Endothelial cell of umbilical vein (primary cell): ENCODE measurements around the gene CNDP1. TPM values are rescaled to one million over a fixed set of nuclear protein-coding genes. Genes with fewer than 3 reads are reported as not detected.

Experiments used
- BruUV-seq: library from RNA; stranded (reverse); fragments of 400-500 nt; replicated peaks from 2 replicates; lab custom pipeline; 2021; lab: Mats Ljungman, UMichigan
- CTCF ChIA-PET: fragments of 300-600, 350-600 bp; sonication (Branson Sonifier 250); formaldehyde crosslinking; loops from one replicate; lab custom pipeline; 2021; ENCODE audit warnings: antibody characterized with exemption, inconsistent platforms; lab: Charles Lee
- POLR2A ChIA-PET: fragments of 300-600, 350-600 bp; sonication (Branson Sonifier 250); formaldehyde crosslinking; loops from one replicate; lab custom pipeline; 2021; ENCODE audit warnings: antibody characterized with exemption, inconsistent platforms; lab: Charles Lee
- DNase-seq: peaks from one replicate; pipeline ENCODE4 v3.0.0-alpha.2; 2011; ENCODE audit warnings: low read depth, low spot score
- FAIRE-seq: peaks from 2 replicates; lab custom pipeline; 2011; peaks lifted over from hg19 to GRCh38; lab: Jason Lieb, UNC
- H2AFZ ChIP-seq: 2 replicates; pipeline ENCODE4 v1.6.0; 2012; ENCODE audit warnings: low read depth, low read length, control low read depth, inconsistent platforms
- H3K27ac ChIP-seq: 2 replicates; pipeline ENCODE4 v1.5.1; 2011; ENCODE audit warnings: low read depth, mild to moderate bottlenecking, control low read depth, low read length, moderate library complexity; ENCODE audit not compliant: insufficient read depth
- H3K27me3 ChIP-seq, 2 experiments: 2 replicates each; pipeline versions ENCODE4 v1.6.0 to v1.6.1; 2011; ENCODE audit warnings: low read length in 2 of 2, mixed read lengths in 1 of 2; ENCODE audit not compliant: control insufficient read depth in 2 of 2, insufficient read depth in 2 of 2
- H3K36me3 ChIP-seq, 2 experiments: 2 replicates in 1 of 2; 3 replicates in 1 of 2; pipeline ENCODE4 v1.5.1; 2011; ENCODE audit warnings: low read length in 2 of 2, mild to moderate bottlenecking in 1 of 2, moderate library complexity in 1 of 2; ENCODE audit not compliant: control insufficient read depth in 2 of 2, insufficient read depth in 2 of 2; ENCODE audit errors: extremely low read depth in 1 of 2
- H3K4me1 ChIP-seq: 3 replicates; pipeline ENCODE4 v1.5.1; 2011; ENCODE audit warnings: mild to moderate bottlenecking, low read length; ENCODE audit not compliant: control insufficient read depth, insufficient read depth; ENCODE audit errors: extremely low read depth
- H3K4me2 ChIP-seq: 2 replicates; pipeline ENCODE4 v1.6.1; 2011; ENCODE audit warnings: low read length, control low read depth, mixed read lengths; ENCODE audit not compliant: insufficient read depth
- H3K4me3 ChIP-seq, 3 experiments: fragments of 200-600 bp in 1 of 3; sonication (generic), shearing (Covaris generic) in 1 of 3; replicated peaks in 1 of 3; 2 replicates each; pipeline ENCODE4 v1.5.1; 2011 to 2016; ENCODE audit warnings: control low read depth in 3 of 3, low read length in 3 of 3, mild to moderate bottlenecking in 2 of 3, inconsistent platforms in 1 of 3, low read depth in 1 of 3, moderate library complexity in 1 of 3; ENCODE audit not compliant: insufficient read depth in 1 of 3
- H3K79me2 ChIP-seq: 2 replicates; pipeline ENCODE4 v1.6.0; 2012; ENCODE audit warnings: low read length, inconsistent platforms; ENCODE audit not compliant: control insufficient read depth, insufficient read depth
- H3K9ac ChIP-seq: replicated peaks from 2 replicates; pipeline ENCODE3; 2011; ENCODE audit warnings: low read length, control low read depth; ENCODE audit not compliant: insufficient read depth; ENCODE audit errors: extremely low read depth
- H3K9me1 ChIP-seq: replicated peaks from 3 replicates; pipeline ENCODE4 v1.6.0; 2011; ENCODE audit warnings: mild to moderate bottlenecking, low read length; ENCODE audit not compliant: control insufficient read depth, insufficient read depth; ENCODE audit errors: extremely low read depth
- H3K9me3 ChIP-seq: replicated peaks from 2 replicates; pipeline ENCODE4 v1.5.1; 2012; ENCODE audit warnings: low read length, inconsistent platforms; ENCODE audit not compliant: control insufficient read depth, insufficient read depth
- H4K20me1 ChIP-seq: replicated peaks from 2 replicates; pipeline ENCODE3; 2011; ENCODE audit warnings: mild to moderate bottlenecking, low read length; ENCODE audit not compliant: control insufficient read depth, insufficient read depth; ENCODE audit errors: extremely low read depth
- EZH2 ChIP-seq: IDR thresholded peaks from 2 replicates; pipeline ENCODE4 v1.6.1; 2012; ENCODE audit warnings: borderline replicate concordance, low read depth, mild to moderate bottlenecking, moderate library complexity, low read length, inconsistent platforms; ENCODE audit not compliant: severe bottlenecking
- FOS ChIP-seq: IDR thresholded peaks from 2 replicates; pipeline ENCODE4 v1.6.1; 2011; ENCODE audit warnings: mild to moderate bottlenecking, low read length, moderate library complexity, borderline replicate concordance; ENCODE audit not compliant: insufficient read depth
- GATA2 ChIP-seq: IDR thresholded peaks from 2 replicates; pipeline ENCODE4 v1.7.0; 2011; ENCODE audit warnings: low read depth, mild to moderate bottlenecking, moderate library complexity, mixed read lengths, low read length; ENCODE audit not compliant: insufficient read length, insufficient read depth
- JUN ChIP-seq: IDR thresholded peaks from 2 replicates; pipeline ENCODE4 v1.6.1; 2011; ENCODE audit warnings: borderline replicate concordance, low read depth; ENCODE audit not compliant: insufficient read length, insufficient read depth
- MYC ChIP-seq: IDR thresholded peaks from one replicate; pipeline ENCODE4 v1.6.1; 2011; ENCODE audit warnings: mild to moderate bottlenecking, low read depth, low read length
- POLR2A ChIP-seq: IDR thresholded peaks from 2 replicates; pipeline ENCODE4 v1.6.1; 2012; ENCODE audit warnings: low read depth, mild to moderate bottlenecking, control low read depth, low read length
- POLR2AphosphoS5 ChIP-seq: IDR thresholded peaks from 2 replicates; pipeline ENCODE4 v1.6.1; 2012; ENCODE audit warnings: low read depth, mild to moderate bottlenecking, control low read depth, low read length, moderate library complexity; ENCODE audit not compliant: insufficient read depth
- dilution Hi-C: fragments of 300-500 bp; cut with MboI; formaldehyde crosslinking; loops from one replicate; pipeline ENCODE4 v1.15.0; 2019; ENCODE audit warnings: low sequenced_read_pairs; ENCODE audit not compliant: extremely low pct_ligation_motif_present
- intact Hi-C: fragments of 100-400 bp; cut with micrococcal nuclease; formaldehyde crosslinking; loops from one replicate; pipeline ENCODE4 v1.10.0; 2022
- polyA plus RNA-seq, 4 experiments: library from polyadenylated mRNA; depleted of rRNA in 3 of 4; stranded (reverse) in 3 of 4; unstranded in 1 of 4; fragments of >200 nt; gene quantifications; 2 replicates each; pipeline versions ENCODE4 v1.2.1 to v1.2.3, GENCODE V29; 2011 to 2012; ENCODE audit warnings: missing spikeins in 1 of 4
- total RNA-seq: library from RNA; stranded (reverse); gene quantifications from 2 replicates; pipeline ENCODE4 v1.2.3, GENCODE V29; 2021
- TF ChIP-seq, protein P1 (sequence below): IDR thresholded peaks from 2 replicates; pipeline ENCODE4 v1.6.1; 2011; ENCODE audit not compliant: insufficient read depth, insufficient read length
- TF ChIP-seq, protein P2 (sequence below), 2 donors: IDR thresholded peaks; 1 replicate in 1 of 2; 2 replicates in 1 of 2; pipeline ENCODE4 v1.5.1; 2011; ENCODE audit warnings: low read length in 2 of 2, mild to moderate bottlenecking in 2 of 2, moderate library complexity in 2 of 2, control low read depth in 1 of 2, inconsistent platforms in 1 of 2, low read depth in 1 of 2; ENCODE audit not compliant: insufficient read depth in 1 of 2; ENCODE audit errors: extremely low read depth in 1 of 2

CNDP1 gene
- total and polyA plus RNA-seq, 2 donors (not counting 3 experiments of a cell fraction or from before 2014, with no cell fraction given) = not detected

DNA sequence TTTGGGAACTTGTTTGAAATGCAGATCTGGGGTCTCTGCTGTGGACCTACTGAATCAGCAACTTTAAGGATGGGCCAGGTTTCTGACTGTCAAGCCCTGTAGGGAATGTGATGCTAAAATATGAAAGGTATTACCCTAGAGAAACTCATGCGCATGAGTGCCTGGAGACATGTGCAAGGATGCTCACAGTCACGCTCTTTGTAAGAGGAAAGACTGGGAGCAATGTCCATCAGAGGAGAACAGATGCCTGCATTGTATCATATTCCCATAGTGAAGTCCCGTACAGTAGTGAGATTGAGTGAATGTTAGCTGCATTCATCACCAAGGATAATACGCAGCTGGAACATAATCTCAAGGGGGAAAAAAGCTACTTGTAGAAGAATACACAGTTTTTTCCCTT is 77.5 kb downstream of the CNDP1 start:
- Histone ChIP-seq H3K9me3 (no peaks in the 10 kb centered on the region), H3K27ac (no peak overlapping the region), H4K20me1 (no peaks in the 10 kb centered on the region), H3K36me3 (no peaks in the 10 kb centered on the region), H3K9ac (no peak overlapping the region), H3K27me3 (no peaks in the 10 kb centered on the region), H3K4me2 (no peak overlapping the region), H3K79me2 (peaks cover 25% of the 10 kb centered on the region), H2AFZ (no peak overlapping the region), H3K4me3 (no peak overlapping the region), H3K4me1 (no peaks in the 10 kb centered on the region), H3K9me1 (no peaks in the 10 kb centered on the region)
- dilution Hi-C loops = no loop called here
- TF ChIP-seq, protein P1, sequence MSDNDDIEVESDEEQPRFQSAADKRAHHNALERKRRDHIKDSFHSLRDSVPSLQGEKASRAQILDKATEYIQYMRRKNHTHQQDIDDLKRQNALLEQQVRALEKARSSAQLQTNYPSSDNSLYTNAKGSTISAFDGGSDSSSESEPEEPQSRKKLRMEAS = no peak
- TF ChIP-seq GATA2 (no peak), MYC (no peak), JUN (no peak), FOS (no peak), EZH2 (no peak), POLR2AphosphoS5 (no peak), POLR2A (no peak)
- TF ChIP-seq, protein P2, sequence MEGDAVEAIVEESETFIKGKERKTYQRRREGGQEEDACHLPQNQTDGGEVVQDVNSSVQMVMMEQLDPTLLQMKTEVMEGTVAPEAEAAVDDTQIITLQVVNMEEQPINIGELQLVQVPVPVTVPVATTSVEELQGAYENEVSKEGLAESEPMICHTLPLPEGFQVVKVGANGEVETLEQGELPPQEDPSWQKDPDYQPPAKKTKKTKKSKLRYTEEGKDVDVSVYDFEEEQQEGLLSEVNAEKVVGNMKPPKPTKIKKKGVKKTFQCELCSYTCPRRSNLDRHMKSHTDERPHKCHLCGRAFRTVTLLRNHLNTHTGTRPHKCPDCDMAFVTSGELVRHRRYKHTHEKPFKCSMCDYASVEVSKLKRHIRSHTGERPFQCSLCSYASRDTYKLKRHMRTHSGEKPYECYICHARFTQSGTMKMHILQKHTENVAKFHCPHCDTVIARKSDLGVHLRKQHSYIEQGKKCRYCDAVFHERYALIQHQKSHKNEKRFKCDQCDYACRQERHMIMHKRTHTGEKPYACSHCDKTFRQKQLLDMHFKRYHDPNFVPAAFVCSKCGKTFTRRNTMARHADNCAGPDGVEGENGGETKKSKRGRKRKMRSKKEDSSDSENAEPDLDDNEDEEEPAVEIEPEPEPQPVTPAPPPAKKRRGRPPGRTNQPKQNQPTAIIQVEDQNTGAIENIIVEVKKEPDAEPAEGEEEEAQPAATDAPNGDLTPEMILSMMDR (IDR thresholded peaks at IDR 0.05; ENCODE audit: extremely low read depth in 1 of 2, insufficient read depth in 1 of 2, low read depth in 1 of 2, low read length in 2 of 2) = no peak
- POLR2A ChIA-PET = no interaction called here
- CTCF ChIA-PET = no interaction called here
- intact Hi-C loops = no loop called here
- FAIRE-seq (no peak), DNase-seq (no peak)
- BruUV-seq = no TSS peak
